Parathyroid adenoma (tissue), 2 donors: ENCODE results near the gene TIMP3.

Experiments used
- H2AFZ ChIP-seq: fragments of 300-600 bp; sonication (generic); one replicate; pipeline ENCODE4 v1.7.0; 2017; ENCODE audit warnings: antibody characterized with exemption, mild to moderate bottlenecking
- H3K27ac ChIP-seq: fragments of 300-600 bp; sonication (generic); one replicate; pipeline ENCODE4 v1.7.0; 2017
- H3K27me3 ChIP-seq: fragments of 300-600 bp; sonication (generic); one replicate; pipeline ENCODE4 v1.7.0; 2017; ENCODE audit warnings: low read length; ENCODE audit not compliant: control insufficient read depth, insufficient read depth
- H3K36me3 ChIP-seq: fragments of 300-600 bp; sonication (generic); one replicate; pipeline ENCODE4 v1.7.0; 2017; ENCODE audit warnings: low read length; ENCODE audit not compliant: control insufficient read depth, insufficient read depth
- H3K4me1 ChIP-seq: fragments of 300-600 bp; sonication (generic); one replicate; pipeline ENCODE4 v1.7.0; 2017; ENCODE audit warnings: control low read depth
- H3K4me2 ChIP-seq: fragments of 300-600 bp; sonication (generic); one replicate; pipeline ENCODE4 v1.7.0; 2017; ENCODE audit warnings: low read length
- H3K4me3 ChIP-seq: fragments of 300-600 bp; sonication (generic); one replicate; pipeline ENCODE4 v1.7.0; 2017; ENCODE audit warnings: low read depth, low read length
- H3K79me2 ChIP-seq: fragments of 300-600 bp; sonication (generic); one replicate; pipeline ENCODE4 v1.7.0; 2017; ENCODE audit warnings: control low read depth
- H3K9ac ChIP-seq: fragments of 300-600 bp; sonication (generic); one replicate; pipeline ENCODE4 v1.7.0; 2017; ENCODE audit warnings: mild to moderate bottlenecking
- H3K9me3 ChIP-seq: fragments of 300-600 bp; sonication (generic); one replicate; pipeline ENCODE4 v1.7.0; 2017; ENCODE audit warnings: low read length; ENCODE audit not compliant: control insufficient read depth
- TF ChIP-seq, protein P1 (sequence below): fragments of 300-600 bp; sonication (generic); IDR thresholded peaks from one replicate; pipeline ENCODE4 v1.7.0; 2017; ENCODE audit warnings: antibody characterized with exemption, mild to moderate bottlenecking
- donor health status: primary hyperparathyroidism.

The TIMP3 gene

DNA sequence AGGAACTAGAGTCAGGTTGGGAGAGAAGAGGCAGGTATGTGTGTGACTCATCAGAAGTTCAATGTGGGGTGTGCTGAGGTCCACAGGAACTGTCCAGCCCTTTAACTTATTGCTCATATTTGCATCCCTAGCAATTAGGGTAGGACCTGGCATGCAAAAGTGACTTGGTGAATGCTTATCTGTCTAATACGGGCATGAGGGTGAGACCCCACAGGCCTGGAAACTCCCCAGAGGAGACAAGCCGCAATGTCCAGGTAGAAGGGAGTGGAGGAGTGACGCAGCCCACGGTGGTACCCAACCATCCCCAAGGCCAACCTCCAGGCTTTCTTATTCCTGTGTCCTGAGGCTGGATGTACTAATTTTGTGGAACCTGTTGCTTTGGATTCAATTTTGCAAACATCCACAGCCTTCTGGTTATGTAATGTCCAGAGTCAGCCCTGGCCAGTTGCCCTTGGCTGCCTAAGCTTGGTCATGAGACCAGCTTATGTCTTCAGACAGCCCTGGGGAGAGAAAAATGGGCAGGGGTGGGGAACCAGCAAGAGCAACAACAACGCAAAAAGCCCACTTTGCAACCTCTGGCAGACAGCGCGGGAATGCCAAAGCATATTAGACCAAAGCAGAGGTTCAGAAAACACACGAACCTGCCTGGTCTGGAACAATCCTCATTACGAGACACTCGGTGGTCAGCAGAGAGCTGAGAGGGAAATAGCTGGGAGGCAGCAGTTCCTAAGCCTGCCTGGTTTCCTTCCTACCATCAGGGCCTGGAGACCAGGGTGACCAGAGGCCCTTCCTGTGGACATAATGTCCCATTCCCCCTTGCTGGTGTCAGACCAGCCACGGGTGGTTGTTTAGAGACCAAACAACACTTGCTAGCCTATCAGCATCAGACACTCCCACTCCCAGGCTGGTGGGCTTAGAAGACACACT lies 49.3 kb downstream of the TIMP3 start:
- H3K27me3 ChIP-seq: no peaks in the 10 kb centered on the region
- no peaks in the 10 kb centered on the region for H3K9me3 ChIP-seq
- peaks cover 7% of the 10 kb centered on the region for H3K79me2 ChIP-seq
- H3K27ac ChIP-seq: peak overlapping the region; percentile 82
- H3K4me2 ChIP-seq: peak overlapping the region; percentile 40
- no peak overlapping the region for H3K4me3 ChIP-seq
- H2AFZ ChIP-seq: no peak overlapping the region
- no peak overlapping the region for H3K9ac ChIP-seq
- H3K36me3 ChIP-seq: no peaks in the 10 kb centered on the region
- peaks cover 51% of the 10 kb centered on the region for H3K4me1 ChIP-seq
- TF ChIP-seq, protein P1, sequence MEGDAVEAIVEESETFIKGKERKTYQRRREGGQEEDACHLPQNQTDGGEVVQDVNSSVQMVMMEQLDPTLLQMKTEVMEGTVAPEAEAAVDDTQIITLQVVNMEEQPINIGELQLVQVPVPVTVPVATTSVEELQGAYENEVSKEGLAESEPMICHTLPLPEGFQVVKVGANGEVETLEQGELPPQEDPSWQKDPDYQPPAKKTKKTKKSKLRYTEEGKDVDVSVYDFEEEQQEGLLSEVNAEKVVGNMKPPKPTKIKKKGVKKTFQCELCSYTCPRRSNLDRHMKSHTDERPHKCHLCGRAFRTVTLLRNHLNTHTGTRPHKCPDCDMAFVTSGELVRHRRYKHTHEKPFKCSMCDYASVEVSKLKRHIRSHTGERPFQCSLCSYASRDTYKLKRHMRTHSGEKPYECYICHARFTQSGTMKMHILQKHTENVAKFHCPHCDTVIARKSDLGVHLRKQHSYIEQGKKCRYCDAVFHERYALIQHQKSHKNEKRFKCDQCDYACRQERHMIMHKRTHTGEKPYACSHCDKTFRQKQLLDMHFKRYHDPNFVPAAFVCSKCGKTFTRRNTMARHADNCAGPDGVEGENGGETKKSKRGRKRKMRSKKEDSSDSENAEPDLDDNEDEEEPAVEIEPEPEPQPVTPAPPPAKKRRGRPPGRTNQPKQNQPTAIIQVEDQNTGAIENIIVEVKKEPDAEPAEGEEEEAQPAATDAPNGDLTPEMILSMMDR: no peak

DNA sequence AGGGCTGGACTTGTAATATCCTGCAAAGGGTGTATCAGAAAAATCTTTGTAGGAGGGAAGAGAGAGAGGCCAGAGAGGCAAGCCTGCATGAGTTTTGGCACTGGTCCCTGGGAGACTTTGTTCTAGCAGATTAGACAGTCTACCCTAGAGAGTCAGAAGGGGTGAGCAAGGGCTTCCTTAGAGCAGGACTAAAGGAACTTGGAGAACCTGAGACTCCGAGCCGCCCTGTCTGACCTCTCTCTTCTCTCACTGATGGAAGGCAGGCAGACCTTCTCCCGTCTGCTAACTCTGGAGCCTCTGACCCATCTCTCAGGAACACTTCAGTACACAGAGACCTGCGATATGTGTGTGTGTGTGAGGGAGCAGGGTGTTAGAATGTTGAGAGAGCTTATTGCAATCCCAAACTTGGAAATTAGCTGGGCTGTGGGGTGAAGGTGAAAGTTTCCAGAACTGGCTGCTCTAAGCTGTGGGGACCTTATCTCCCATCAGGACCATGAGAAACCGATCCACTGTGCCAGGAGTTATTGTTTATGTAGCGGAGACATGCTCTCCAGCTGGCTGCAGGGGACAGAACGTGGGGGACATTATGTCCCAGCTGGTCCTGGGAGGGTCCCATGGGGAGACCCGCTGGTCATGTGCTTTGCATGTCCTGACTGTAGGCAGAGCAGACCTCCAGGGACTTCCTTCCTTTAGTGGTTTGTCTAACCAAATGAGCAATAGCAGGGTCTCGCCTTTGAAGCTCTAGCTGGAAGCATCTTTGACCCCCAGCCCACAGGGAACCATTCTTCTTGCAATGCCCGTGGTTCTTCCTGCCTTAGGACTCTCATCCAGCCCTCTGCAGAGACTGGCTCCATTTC lies 51.1 kb downstream of the TIMP3 start:
- TF ChIP-seq, protein P1: no peak
- Histone ChIP-seq H3K9ac (no peak overlapping the region), H3K36me3 (no peaks in the 10 kb centered on the region), H2AFZ (no peak overlapping the region), H3K79me2 (peaks cover 5% of the 10 kb centered on the region), H3K9me3 (no peaks in the 10 kb centered on the region), H3K4me1 (peaks cover 36% of the 10 kb centered on the region), H3K4me3 (peak overlapping the region; percentile 25), H3K4me2 (peak overlapping the region; percentile 55), H3K27ac (peak overlapping the region; percentile 82), H3K27me3 (no peaks in the 10 kb centered on the region)

DNA sequence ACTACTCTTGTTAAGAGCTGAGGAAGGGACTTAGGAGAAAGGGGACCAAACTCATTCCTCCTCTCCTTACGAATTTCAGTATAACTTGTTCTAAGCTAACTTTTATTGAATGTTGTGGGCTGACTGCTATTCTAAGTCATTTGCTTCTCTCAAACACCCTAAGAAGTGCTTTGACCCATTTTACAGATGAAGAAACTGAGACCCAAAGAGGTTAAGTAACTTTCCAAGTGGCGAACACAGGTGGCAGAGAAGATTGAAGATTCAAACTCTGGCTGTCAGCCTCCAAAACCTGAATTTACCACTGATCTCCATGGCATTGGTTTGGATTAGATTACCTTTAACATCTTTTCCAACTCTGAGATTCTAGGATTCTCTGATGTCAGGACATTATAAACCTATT lies 52.2 kb downstream of the TIMP3 start:
- TF ChIP-seq, protein P1: no peak
- Histone ChIP-seq H3K9ac (no peak overlapping the region), H3K4me3 (no peak overlapping the region), H3K9me3 (no peaks in the 10 kb centered on the region), H3K79me2 (peaks cover 5% of the 10 kb centered on the region), H3K27me3 (no peaks in the 10 kb centered on the region), H3K36me3 (no peaks in the 10 kb centered on the region), H3K4me2 (no peak overlapping the region), H2AFZ (no peak overlapping the region), H3K27ac (peak overlapping the region; percentile 82), H3K4me1 (peaks cover 29% of the 10 kb centered on the region)

DNA sequence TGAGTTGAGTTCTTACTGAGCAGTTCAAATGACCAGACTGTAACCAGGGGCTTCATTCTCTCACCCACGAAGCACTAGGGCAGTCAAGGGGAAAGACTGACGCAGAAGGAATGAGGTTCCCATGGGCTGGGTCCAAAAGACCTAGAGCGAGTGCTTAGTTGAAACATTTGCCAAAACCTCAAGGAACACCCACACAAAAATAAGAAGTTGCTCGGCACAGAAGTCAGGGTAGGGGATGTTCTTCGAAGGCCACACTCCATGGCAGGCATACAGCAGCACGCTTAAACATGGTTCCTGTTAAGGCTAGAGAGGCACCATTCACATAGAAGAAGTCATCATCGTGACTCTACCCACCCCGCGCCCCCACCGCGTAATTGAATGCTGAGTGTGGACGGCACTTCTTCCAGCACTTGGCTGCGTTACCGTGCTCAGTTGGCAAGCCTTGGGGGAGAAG lies 52.9 kb downstream of the TIMP3 start:
- Histone ChIP-seq H3K9me3 (no peaks in the 10 kb centered on the region), H3K79me2 (peaks cover 5% of the 10 kb centered on the region), H3K36me3 (no peaks in the 10 kb centered on the region), H3K27ac (no peak overlapping the region), H3K27me3 (no peaks in the 10 kb centered on the region), H3K4me2 (no peak overlapping the region), H3K4me3 (no peak overlapping the region), H3K4me1 (peaks cover 27% of the 10 kb centered on the region), H3K9ac (no peak overlapping the region), H2AFZ (no peak overlapping the region)
- TF ChIP-seq, protein P1: no peak
